ENCODE data around the gene PIAS1. TPM values are rescaled to one million over a fixed set of nuclear protein-coding genes. Genes with fewer than 3 reads are reported as not detected.
"Not testable (repeated sequence)": the region's sequence is repeated elsewhere in the genome, so short reads cannot be mapped to it uniquely, and the experiment has no call there.

Gene PIAS1
- total and polyA plus RNA-seq, 3 donors from 2014 or later: 57.2 to 87.6 (median 60.5) TPM

DNA sequence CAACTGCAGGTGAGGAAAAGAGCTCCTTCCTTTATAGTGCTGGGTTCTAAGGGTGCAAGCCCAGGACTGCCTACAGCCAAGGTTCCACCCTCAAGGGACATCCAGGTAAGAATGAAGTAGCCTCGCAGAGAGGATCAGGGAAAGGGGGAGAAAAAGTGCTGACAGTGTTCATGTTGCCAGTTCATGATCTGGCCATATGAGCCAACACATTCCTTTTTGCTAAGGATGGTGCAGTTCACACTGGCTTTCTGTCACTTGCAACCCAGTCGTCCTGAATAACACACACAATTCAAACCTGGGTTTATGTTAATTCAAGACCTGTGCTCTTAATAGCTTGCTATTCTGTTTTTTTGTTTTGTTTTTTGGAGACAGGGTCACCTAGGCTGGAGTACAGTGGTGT is 166.4 kb downstream of the PIAS1 start:
- H3K27ac ChIP-seq: no peak overlapping the region
- H3K9me3 ChIP-seq: no peaks in the 10 kb centered on the region
- TF ChIP-seq POLR2A (IDR thresholded peaks at IDR 0.05): no peak
- TF ChIP-seq, protein P1, sequence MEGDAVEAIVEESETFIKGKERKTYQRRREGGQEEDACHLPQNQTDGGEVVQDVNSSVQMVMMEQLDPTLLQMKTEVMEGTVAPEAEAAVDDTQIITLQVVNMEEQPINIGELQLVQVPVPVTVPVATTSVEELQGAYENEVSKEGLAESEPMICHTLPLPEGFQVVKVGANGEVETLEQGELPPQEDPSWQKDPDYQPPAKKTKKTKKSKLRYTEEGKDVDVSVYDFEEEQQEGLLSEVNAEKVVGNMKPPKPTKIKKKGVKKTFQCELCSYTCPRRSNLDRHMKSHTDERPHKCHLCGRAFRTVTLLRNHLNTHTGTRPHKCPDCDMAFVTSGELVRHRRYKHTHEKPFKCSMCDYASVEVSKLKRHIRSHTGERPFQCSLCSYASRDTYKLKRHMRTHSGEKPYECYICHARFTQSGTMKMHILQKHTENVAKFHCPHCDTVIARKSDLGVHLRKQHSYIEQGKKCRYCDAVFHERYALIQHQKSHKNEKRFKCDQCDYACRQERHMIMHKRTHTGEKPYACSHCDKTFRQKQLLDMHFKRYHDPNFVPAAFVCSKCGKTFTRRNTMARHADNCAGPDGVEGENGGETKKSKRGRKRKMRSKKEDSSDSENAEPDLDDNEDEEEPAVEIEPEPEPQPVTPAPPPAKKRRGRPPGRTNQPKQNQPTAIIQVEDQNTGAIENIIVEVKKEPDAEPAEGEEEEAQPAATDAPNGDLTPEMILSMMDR (IDR thresholded peaks at IDR 0.05): no peak
- no peak for DNase-seq
- no peaks in the 10 kb centered on the region for H3K27me3 ChIP-seq
- no peaks in the 10 kb centered on the region for H3K4me1 ChIP-seq
- no peaks in the 10 kb centered on the region for H3K36me3 ChIP-seq (ENCODE audit: low read depth, missing control alignments)
- no peak overlapping the region for H3K4me3 ChIP-seq
- intact Hi-C loops (cut with DNase I; ENCODE audit: low total_unique reads): no loop called here
- WGBS, 2 donors: 95 to 97% methylated on average over 2 of the region's 2 CpGs

DNA sequence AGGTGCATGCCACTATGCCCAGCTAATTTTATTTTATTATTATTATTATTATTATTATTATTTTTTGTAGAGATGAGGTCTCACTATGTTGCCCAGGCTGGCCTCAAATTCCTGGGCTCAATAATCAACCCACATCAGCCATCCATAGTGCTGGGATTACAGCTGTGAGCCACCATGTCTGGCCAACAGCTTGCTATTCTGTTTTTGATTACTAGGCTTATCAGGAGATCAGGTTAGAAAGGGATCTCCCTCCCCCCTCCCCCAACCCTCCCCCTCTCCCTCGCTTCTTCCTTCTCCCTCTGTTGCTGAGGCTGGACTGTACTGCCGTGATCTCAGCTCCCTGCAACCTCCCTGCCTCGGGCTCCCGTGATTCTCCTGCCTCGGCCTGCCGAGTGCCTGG is 166.9 kb downstream of the PIAS1 start:
- H3K4me1 ChIP-seq: no peaks in the 10 kb centered on the region
- intact Hi-C loops (cut with DNase I; ENCODE audit: low total_unique reads): no loop called here
- no peak for DNase-seq

DNA sequence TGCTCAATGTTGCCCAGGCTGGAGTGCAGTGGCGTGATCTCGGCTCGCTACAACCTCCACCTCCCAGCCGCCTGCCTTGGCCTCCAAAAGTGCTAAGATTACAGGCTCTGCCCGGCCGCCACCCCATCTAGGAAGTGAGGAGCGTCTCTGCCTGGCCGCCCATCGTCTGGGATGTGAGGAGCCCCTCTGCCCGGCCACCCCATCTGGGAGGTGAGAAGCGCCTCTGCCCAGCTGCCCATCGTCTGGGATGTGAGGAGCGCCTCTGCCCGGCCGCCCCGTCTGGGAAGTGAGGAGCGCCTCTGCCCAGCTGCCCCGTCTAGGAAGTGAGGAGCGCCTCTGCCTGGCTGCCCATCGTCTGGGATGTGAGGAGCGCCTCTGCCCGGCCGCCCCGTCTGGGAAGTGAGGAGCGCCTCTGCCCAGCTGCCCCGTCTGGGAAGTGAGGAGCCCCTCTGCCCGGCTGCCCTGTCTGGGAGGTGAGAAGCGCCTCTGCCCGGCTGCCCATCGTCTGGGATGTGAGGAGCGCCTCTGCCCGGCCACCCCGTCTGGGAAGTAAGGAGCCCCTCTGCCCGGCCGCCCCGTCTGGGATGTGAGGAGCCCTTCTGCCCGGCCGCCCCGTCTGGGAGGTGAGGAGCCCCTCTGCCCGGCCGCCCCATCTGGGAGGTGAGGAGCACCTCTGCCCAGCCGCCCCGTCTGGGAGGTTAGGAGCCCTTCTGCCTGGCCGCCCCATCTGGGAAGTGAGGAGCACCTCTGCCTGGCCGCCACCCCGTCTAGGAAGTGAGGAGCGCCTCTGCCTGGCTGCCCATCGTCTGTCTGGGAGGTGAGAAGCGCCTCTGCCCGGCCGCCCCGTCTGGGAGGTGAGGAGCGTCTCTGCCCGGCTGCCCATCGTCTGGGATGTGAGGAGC is 167.7 kb downstream of the PIAS1 start:
- H3K27me3 ChIP-seq; DNase-seq; intact Hi-C loops (cut with DNase I; ENCODE audit: low total_unique reads); H3K27ac ChIP-seq; H3K4me3 ChIP-seq; H3K9me3 ChIP-seq; H3K36me3 ChIP-seq (ENCODE audit: low read depth, missing control alignments); H3K4me1 ChIP-seq: not testable (repeated sequence)
- WGBS, 2 donors: 86 to 94% methylated on average over 13 to 45 of the region's 55 CpGs

More for the DNA sequence above, 166.9 kb downstream of the PIAS1 start:
- no peaks in the 10 kb centered on the region for H3K9me3 ChIP-seq
- H3K27ac ChIP-seq: no peak overlapping the region
- no peaks in the 10 kb centered on the region for H3K36me3 ChIP-seq (ENCODE audit: low read depth, missing control alignments)
- no peaks in the 10 kb centered on the region for H3K27me3 ChIP-seq
- no peak overlapping the region for H3K4me3 ChIP-seq
- TF ChIP-seq, protein P1 (IDR thresholded peaks at IDR 0.05): no peak
- no peak for TF ChIP-seq POLR2A (IDR thresholded peaks at IDR 0.05)
- WGBS, 2 donors: 92 to 100% methylated on average over 5 to 6 of the region's 6 CpGs

DNA sequence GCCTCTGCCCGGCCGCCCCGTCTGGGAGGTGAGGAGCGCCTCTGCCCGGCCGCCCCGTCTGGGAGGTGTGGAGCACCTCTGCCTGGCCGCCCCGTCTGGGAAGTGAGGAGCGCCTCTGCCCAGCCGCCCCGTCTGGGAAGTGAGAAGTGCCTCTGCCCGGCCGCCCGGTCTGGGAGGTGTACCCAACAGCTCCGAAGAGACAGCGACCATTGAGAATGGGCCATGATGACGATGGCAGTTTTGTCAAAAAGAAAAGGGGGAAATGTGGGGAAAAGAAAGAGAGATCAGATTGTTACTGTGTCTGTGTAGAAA is 168.3 kb downstream of the PIAS1 start:
- intact Hi-C loops (cut with DNase I; ENCODE audit: low total_unique reads); H3K9me3 ChIP-seq; H3K4me1 ChIP-seq; DNase-seq; H3K4me3 ChIP-seq; H3K36me3 ChIP-seq (ENCODE audit: low read depth, missing control alignments); H3K27ac ChIP-seq; H3K27me3 ChIP-seq: not testable (repeated sequence)
- WGBS, 2 donors: 96 to 99% methylated on average over 10 to 15 of the region's 18 CpGs

DNA sequence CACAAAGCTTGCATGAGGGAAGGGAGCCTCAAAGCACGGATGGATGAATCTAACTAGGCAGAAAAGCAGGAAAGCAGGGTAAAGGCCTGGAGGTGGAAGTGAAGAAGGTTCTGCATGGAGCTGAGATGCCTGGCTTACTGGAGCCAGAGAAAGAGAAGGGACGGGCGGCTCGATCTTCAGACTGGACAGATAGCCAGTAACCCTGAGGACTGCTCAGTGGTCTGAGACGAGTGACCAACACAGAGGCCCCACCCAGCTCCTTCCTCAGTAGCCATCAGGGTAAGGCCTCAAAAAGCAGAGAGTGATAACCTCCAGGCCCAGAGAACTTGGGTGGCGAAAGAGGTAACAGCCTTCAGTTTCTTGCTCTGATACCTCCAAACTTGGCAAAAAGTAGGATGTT is 169.1 kb downstream of the PIAS1 start:
- intact Hi-C loops (cut with DNase I; ENCODE audit: low total_unique reads): no loop called here
- Histone ChIP-seq H3K9me3 (no peaks in the 10 kb centered on the region), H3K4me1 (peaks cover 4% of the 10 kb centered on the region), H3K4me3 (no peak overlapping the region), H3K27ac (no peak overlapping the region), H3K27me3 (no peaks in the 10 kb centered on the region), H3K36me3 (ENCODE audit: low read depth, missing control alignments) (no peaks in the 10 kb centered on the region)
- TF ChIP-seq POLR2A (IDR thresholded peaks at IDR 0.05): no peak
- TF ChIP-seq, protein P1 (IDR thresholded peaks at IDR 0.05): no peak
- WGBS, 2 donors: 90 to 92% methylated on average over 6 of the region's 6 CpGs
- no peak for DNase-seq

DNA sequence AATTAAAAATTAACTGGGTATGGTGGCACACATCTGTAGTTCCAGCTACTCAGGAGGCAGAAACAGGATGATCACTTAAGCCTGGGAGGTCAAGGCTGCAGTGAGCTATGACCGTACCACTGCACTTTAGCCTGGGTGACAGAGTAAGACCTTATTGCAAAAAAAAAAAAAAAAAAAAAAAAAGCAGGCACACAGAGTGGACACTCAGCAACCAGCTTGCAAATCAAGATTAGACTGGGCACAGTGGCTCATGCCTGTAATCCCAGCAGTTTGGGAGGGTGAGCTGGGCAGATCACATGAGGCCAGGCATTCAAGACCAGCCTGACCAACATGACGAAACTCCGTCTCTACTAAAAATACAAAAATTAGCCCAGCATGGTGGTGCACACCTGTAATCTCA is 170.0 kb downstream of the PIAS1 start:
- Histone ChIP-seq H3K27me3 (no peaks in the 10 kb centered on the region), H3K9me3 (no peaks in the 10 kb centered on the region), H3K36me3 (ENCODE audit: low read depth, missing control alignments) (no peaks in the 10 kb centered on the region), H3K4me3 (no peak overlapping the region), H3K27ac (no peak overlapping the region), H3K4me1 (peaks cover 11% of the 10 kb centered on the region)
- no peak for TF ChIP-seq POLR2A (IDR thresholded peaks at IDR 0.05)
- TF ChIP-seq, protein P1 (IDR thresholded peaks at IDR 0.05): no peak
- intact Hi-C loops (cut with DNase I; ENCODE audit: low total_unique reads): no loop called here
- no peak for DNase-seq
- WGBS, 2 donors: 63 to 87% methylated on average over 3 of the region's 3 CpGs
